Activated CD8-positive, alpha-beta memory T cell treated with anti-CD3 and anti-CD28 coated beads, Interleukin-2, amount 10 ng/mL, durations not matched to agents 7 days and 5 days (primary cell): ENCODE measurements around the gene EDARADD. TPM values are rescaled to one million over a fixed set of nuclear protein-coding genes. Genes with fewer than 3 reads are reported as not detected.

ENCODE experiments used
- ATAC-seq: fragments of 150-1000 bp; cut with Tn5 transposase; one replicate; pipeline ENCODE4 v1.10.0; 2021; ENCODE audit warnings: moderate library complexity
- CTCF ChIA-PET: fragments of 350-600 bp; sonication (Branson Sonifier 250); formaldehyde crosslinking; loops from one replicate; lab custom pipeline; 2021; ENCODE audit warnings: antibody characterized with exemption; lab: Charles Lee
- DNase-seq: peaks from one replicate; pipeline ENCODE4 v3.0.0-alpha.2; 2020
- H3K27ac Mint-ChIP-seq: one replicate; pipeline ENCODE4 v1.8.0; 2021; ENCODE audit warnings: mild to moderate bottlenecking, mixed read lengths
- H3K27me3 Mint-ChIP-seq: one replicate; pipeline ENCODE4 v1.8.0; 2021; ENCODE audit warnings: mixed read lengths
- H3K36me3 Mint-ChIP-seq: one replicate; pipeline ENCODE4 v1.8.0; 2021; ENCODE audit warnings: mild to moderate bottlenecking, mixed read lengths
- H3K4me1 Mint-ChIP-seq: one replicate; pipeline ENCODE4 v1.8.0; 2021; ENCODE audit warnings: mixed read lengths
- H3K4me3 Mint-ChIP-seq: one replicate; pipeline ENCODE4 v1.8.0; 2021; ENCODE audit warnings: mild to moderate bottlenecking, moderate library complexity, mixed read lengths
- H3K9me3 Mint-ChIP-seq: one replicate; pipeline ENCODE4 v1.8.0; 2022; ENCODE audit warnings: low read depth, mixed read lengths
- total RNA-seq, 2 experiments: library from RNA; stranded (reverse); gene quantifications; one replicate each; pipeline ENCODE4 v1.2.3, GENCODE V29; 2021

Gene EDARADD
- total RNA-seq, 2 experiments from 2014 or later, result 3.7 to 11.8 TPM

DNA sequence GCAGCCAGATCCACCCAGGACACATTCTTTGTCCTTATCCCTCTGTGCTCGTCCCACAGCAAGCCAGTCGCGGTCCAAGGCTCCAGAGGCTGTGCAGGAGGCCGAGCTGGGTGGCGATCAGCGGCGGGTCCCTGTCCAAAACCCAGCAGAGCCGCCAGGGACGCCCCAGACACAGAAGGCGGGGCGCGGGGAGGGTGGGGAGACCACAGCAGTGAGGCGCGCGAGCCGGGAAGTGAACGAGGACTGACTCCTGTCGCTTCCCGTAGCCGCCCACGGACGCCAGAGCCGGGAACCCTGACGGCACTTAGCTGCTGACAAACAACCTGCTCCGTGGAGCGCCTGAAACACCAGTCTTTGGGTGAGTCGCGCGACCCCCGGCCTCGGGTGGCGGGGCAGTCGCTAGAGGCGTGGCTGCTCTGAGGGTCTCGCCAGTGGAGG lies 129.6 kb downstream of the EDARADD start, which contains the start of gene LGALS8:
Gene LGALS8 (plus strand): TSS at position 279 of the 438 bp plus-strand sequence. CDS start 2,089 bp downstream, outside the sequence.
- H3K27me3 Mint-ChIP-seq, result peaks cover 11% of the 10 kb centered on the region
- CTCF ChIA-PET, result no interaction called here
- H3K4me1 Mint-ChIP-seq, result peaks cover 24% of the 10 kb centered on the region
- peak; percentile 80 for ATAC-seq
- H3K27ac Mint-ChIP-seq, result peak within 1 kb of the TSS; percentile 99
- DNase-seq, result peak; percentile 92
- H3K4me3 Mint-ChIP-seq, result peak within 1 kb of the TSS; percentile 93
- no peaks in the 10 kb centered on the region for H3K9me3 Mint-ChIP-seq
- peaks cover 27% of the 10 kb centered on the region for H3K36me3 Mint-ChIP-seq

- CTCF ChIA-PET, result no interaction called here
- peak overlapping the region; percentile 93 for H3K4me3 Mint-ChIP-seq
- H3K27ac Mint-ChIP-seq, result peak overlapping the region; percentile 99
- H3K4me1 Mint-ChIP-seq, result peaks cover 26% of the 10 kb centered on the region
- DNase-seq (peak; percentile 83), ATAC-seq (peak; percentile 92)
- H3K36me3 Mint-ChIP-seq, result peaks cover 31% of the 10 kb centered on the region
- peaks cover 7% of the 10 kb centered on the region for H3K27me3 Mint-ChIP-seq
- no peaks in the 10 kb centered on the region for H3K9me3 Mint-ChIP-seq
Observed at GRCh38 chr1:236524142-236524894, 130.2 kb downstream of the EDARADD start.

DNA sequence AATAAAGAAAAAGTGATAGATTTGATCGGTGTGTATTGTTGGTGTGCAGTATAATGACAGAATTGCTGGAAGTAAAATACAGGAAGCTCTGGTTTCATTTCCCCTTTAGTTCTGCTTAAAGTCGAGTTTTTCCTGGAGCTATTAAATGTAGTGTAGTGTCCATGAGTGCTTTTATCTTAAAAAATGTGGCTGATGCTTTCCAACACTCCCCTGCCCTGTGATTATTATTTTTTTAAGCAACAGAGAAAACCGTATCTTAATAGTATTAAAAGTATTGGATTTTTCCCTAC lies 130.8 kb downstream of the EDARADD start:
- H3K4me1 Mint-ChIP-seq, result peaks cover 26% of the 10 kb centered on the region
- peaks cover 31% of the 10 kb centered on the region for H3K36me3 Mint-ChIP-seq
- peak overlapping the region; percentile 93 for H3K4me3 Mint-ChIP-seq
- H3K27me3 Mint-ChIP-seq, result peaks cover 3% of the 10 kb centered on the region
- H3K9me3 Mint-ChIP-seq, result no peaks in the 10 kb centered on the region
- CTCF ChIA-PET, result no interaction called here
- ATAC-seq (no peak), DNase-seq (no peak)
- peak overlapping the region; percentile 99 for H3K27ac Mint-ChIP-seq

- CTCF ChIA-PET, result interaction anchor here (1.0 kb wide), 1 partner anchor 16 kb away, joined by 3 read pairs; no protein-coding TSS in a partner anchor
- Mint-ChIP-seq H3K27me3 (peaks cover 1% of the 10 kb centered on the region), H3K4me1 (peaks cover 33% of the 10 kb centered on the region), H3K4me3 (no peak overlapping the region), H3K36me3 (peaks cover 39% of the 10 kb centered on the region), H3K27ac (no peak overlapping the region), H3K9me3 (no peaks in the 10 kb centered on the region)
- DNase-seq, result no peak
- no peak for ATAC-seq
Observed at GRCh38 chr1:236526079-236526478, 132.0 kb downstream of the EDARADD start.

- Mint-ChIP-seq H3K36me3 (peaks cover 45% of the 10 kb centered on the region), H3K27me3 (no peaks in the 10 kb centered on the region), H3K4me1 (peaks cover 41% of the 10 kb centered on the region), H3K9me3 (no peaks in the 10 kb centered on the region), H3K27ac (no peak overlapping the region), H3K4me3 (no peak overlapping the region)
- DNase-seq (no peak), ATAC-seq (no peak)
- CTCF ChIA-PET, result no interaction called here
Observed at GRCh38 chr1:236530286-236530685, 136.2 kb downstream of the EDARADD start.

- peaks cover 48% of the 10 kb centered on the region for H3K36me3 Mint-ChIP-seq
- H3K9me3 Mint-ChIP-seq, result no peaks in the 10 kb centered on the region
- ATAC-seq (no peak), DNase-seq (no peak)
- CTCF ChIA-PET, result no interaction called here
- H3K4me3 Mint-ChIP-seq, result no peak overlapping the region
- H3K4me1 Mint-ChIP-seq, result peaks cover 44% of the 10 kb centered on the region
- no peak overlapping the region for H3K27ac Mint-ChIP-seq
- no peaks in the 10 kb centered on the region for H3K27me3 Mint-ChIP-seq
Observed at GRCh38 chr1:236530959-236531358, 136.9 kb downstream of the EDARADD start.

DNA sequence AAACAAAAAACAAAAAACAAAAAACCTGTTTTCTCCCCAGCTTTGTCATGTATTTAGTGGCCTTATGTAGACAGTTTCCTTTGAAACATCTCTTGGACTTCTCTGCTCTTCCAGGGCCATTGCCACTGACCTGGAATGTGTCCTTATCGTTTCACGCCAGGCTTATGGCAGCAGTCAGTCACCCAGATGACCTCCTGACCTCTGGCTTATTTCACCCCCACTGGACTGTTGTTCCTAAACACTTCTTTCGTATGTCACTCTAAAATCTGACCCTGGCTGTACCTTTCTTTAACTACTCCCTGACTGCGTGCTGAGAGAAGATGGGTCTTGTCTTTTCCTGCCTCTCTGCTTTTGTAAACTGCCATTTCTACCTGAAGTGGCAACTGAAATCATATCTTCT lies 138.8 kb downstream of the EDARADD start:
- Mint-ChIP-seq H3K4me3 (no peak overlapping the region), H3K27me3 (no peaks in the 10 kb centered on the region), H3K36me3 (peaks cover 43% of the 10 kb centered on the region), H3K4me1 (peaks cover 33% of the 10 kb centered on the region), H3K27ac (peak overlapping the region; percentile 6), H3K9me3 (no peaks in the 10 kb centered on the region)
- ATAC-seq (no peak), DNase-seq (no peak)
- CTCF ChIA-PET, result no interaction called here

- Mint-ChIP-seq H3K27ac (peak overlapping the region; percentile 63), H3K4me3 (no peak overlapping the region), H3K9me3 (no peaks in the 10 kb centered on the region), H3K4me1 (peaks cover 32% of the 10 kb centered on the region), H3K36me3 (peaks cover 49% of the 10 kb centered on the region), H3K27me3 (no peaks in the 10 kb centered on the region)
- DNase-seq (peak; percentile 66), ATAC-seq (peak; percentile 91)
- CTCF ChIA-PET, result no interaction called here
Observed at GRCh38 chr1:236534151-236534651, 140.1 kb downstream of the EDARADD start.

Other genes starting within 250 kb of the EDARADD start
- 1 to 10 TPM; 2.6 to 4.8 TPM for gene ERO1B, start 112.3 kb upstream of the EDARADD start, total RNA-seq
- gene LGALS8, start 129.7 kb downstream of the EDARADD start, total RNA-seq, result 10 to 100 TPM; 74.0 to 81.1 TPM
- 10 to 100 TPM; 40.2 to 57.6 TPM for gene HEATR1, start 210.2 kb downstream of the EDARADD start, total RNA-seq